WTC11 (cell line): ENCODE measurements around the gene FBXL13. TPM values are rescaled to one million over a fixed set of nuclear protein-coding genes. Genes with fewer than 3 reads are reported as not detected.

Experiments used
- ATAC-seq: fragments of 200-7000 bp; cut with Tn5 transposase; 2 replicates; pipeline ENCODE4 v1.10.0; 2021; ENCODE audit warnings: mild to moderate bottlenecking, moderate library complexity
- CTCF ChIA-PET: fragments of 300-600 bp; sonication (Branson Sonifier 250); formaldehyde crosslinking; loops from one replicate; lab custom pipeline; 2021; ENCODE audit warnings: antibody characterized with exemption; lab: Charles Lee
- POLR2A ChIA-PET: fragments of 350-600 bp; sonication (Branson Sonifier 250); formaldehyde crosslinking; loops from one replicate; lab custom pipeline; 2021; ENCODE audit warnings: antibody characterized with exemption; lab: Charles Lee
- DNase-seq: peaks from one replicate; pipeline ENCODE4 v3.0.0; 2021; ENCODE audit warnings: low spot score
- H3K27ac Mint-ChIP-seq: 2 replicates; pipeline ENCODE4 v1.8.0; 2021; ENCODE audit warnings: mixed read lengths
- H3K27me3 Mint-ChIP-seq: 2 replicates; pipeline ENCODE4 v1.8.0; 2021; ENCODE audit warnings: low read depth, mild to moderate bottlenecking, moderate library complexity, mixed read lengths
- H3K36me3 Mint-ChIP-seq: 2 replicates; pipeline ENCODE4 v1.8.0; 2021; ENCODE audit warnings: mixed read lengths
- H3K4me1 Mint-ChIP-seq: 2 replicates; pipeline ENCODE4 v1.8.0; 2022; ENCODE audit warnings: mixed read lengths
- H3K4me3 Mint-ChIP-seq: 2 replicates; pipeline ENCODE4 v1.8.0; 2021; ENCODE audit warnings: mild to moderate bottlenecking, moderate library complexity, mixed read lengths
- H3K9me3 Mint-ChIP-seq: 2 replicates; pipeline ENCODE4 v1.8.0; 2021; ENCODE audit warnings: mixed read lengths
- ARID4B ChIP-seq: sonication (generic); formaldehyde crosslinking; IDR thresholded peaks from 2 replicates; pipeline ENCODE4 v1.8.0; 2023; ENCODE audit warnings: missing genetic modification reagents, mild to moderate bottlenecking, borderline replicate concordance
- ATF2 ChIP-seq: sonication (generic); formaldehyde crosslinking; IDR thresholded peaks from 2 replicates; pipeline ENCODE4 v1.8.1; 2022; ENCODE audit warnings: low read depth, missing genetic modification reagents, borderline replicate concordance
- ATF6 ChIP-seq: sonication (generic); formaldehyde crosslinking; IDR thresholded peaks from 2 replicates; pipeline ENCODE4 v1.8.1; 2023; ENCODE audit warnings: mild to moderate bottlenecking, missing genetic modification reagents
- FOXK1 ChIP-seq: sonication (generic); formaldehyde crosslinking; IDR thresholded peaks from 2 replicates; pipeline ENCODE4 v1.8.0; 2022; ENCODE audit warnings: mild to moderate bottlenecking, moderate library complexity, missing genetic modification reagents
- HMGXB4 ChIP-seq: sonication (generic); formaldehyde crosslinking; IDR thresholded peaks from 2 replicates; pipeline ENCODE4 v1.8.1; 2023; ENCODE audit warnings: mild to moderate bottlenecking, moderate library complexity, missing genetic modification reagents
- KAT7 ChIP-seq: sonication (generic); formaldehyde crosslinking; IDR thresholded peaks from 2 replicates; pipeline ENCODE4 v1.8.1; 2023; ENCODE audit warnings: missing genetic modification reagents, mild to moderate bottlenecking, borderline replicate concordance
- MLX ChIP-seq: sonication (generic); formaldehyde crosslinking; IDR thresholded peaks from 2 replicates; pipeline ENCODE4 v1.8.1; 2023; ENCODE audit warnings: mild to moderate bottlenecking, missing genetic modification reagents, moderate library complexity
- MYBL2 ChIP-seq: sonication (generic); formaldehyde crosslinking; IDR thresholded peaks from 2 replicates; pipeline ENCODE4 v1.8.1; 2023; ENCODE audit warnings: mild to moderate bottlenecking, moderate library complexity, missing genetic modification reagents
- NFE2L1 ChIP-seq: sonication (generic); formaldehyde crosslinking; IDR thresholded peaks from 2 replicates; pipeline ENCODE4 v1.8.1; 2023; ENCODE audit warnings: missing genetic modification reagents
- NR3C1 ChIP-seq: sonication (generic); formaldehyde crosslinking; conservative IDR thresholded peaks from 2 replicates; pipeline ENCODE4 v1.8.1; 2023; ENCODE audit warnings: low read depth, mild to moderate bottlenecking, missing genetic modification reagents
- OVOL2 ChIP-seq: fragments of 250-450 bp; sonication (Bioruptor Pico); IDR thresholded peaks from 2 replicates; pipeline ENCODE4 v1.9.0; 2021; ENCODE audit warnings: mild to moderate bottlenecking, borderline replicate concordance
- SOX15 ChIP-seq: fragments of 250-450 bp; sonication (Bioruptor Pico); IDR thresholded peaks from 2 replicates; pipeline ENCODE4 v1.9.0; 2021; ENCODE audit warnings: mild to moderate bottlenecking
- ZBTB43 ChIP-seq: sonication (generic); formaldehyde crosslinking; IDR thresholded peaks from 2 replicates; pipeline ENCODE4 v1.8.1; 2023; ENCODE audit warnings: mild to moderate bottlenecking, missing genetic modification reagents
- ZNF263 ChIP-seq: sonication (generic); formaldehyde crosslinking; IDR thresholded peaks from 2 replicates; pipeline ENCODE4 v1.8.1; 2022; ENCODE audit warnings: low read depth, mild to moderate bottlenecking, moderate library complexity, missing genetic modification reagents
- ZNF532 ChIP-seq: fragments of 250-450 bp; sonication (Bioruptor Pico); IDR thresholded peaks from 2 replicates; pipeline ENCODE4 v1.9.0; 2021; ENCODE audit warnings: mild to moderate bottlenecking, borderline replicate concordance
- total RNA-seq: library from RNA; stranded (reverse); gene quantifications from 3 replicates; pipeline ENCODE4 v1.2.3, GENCODE V29; 2021

Gene FBXL13
- total RNA-seq, 1 experiment from 2014 or later: 1.7 TPM

GRCh38 chr7:102988088-102988487 lies 86.5 kb downstream of the FBXL13 start:
- H3K27me3 Mint-ChIP-seq: no peaks in the 10 kb centered on the region
- no peaks in the 10 kb centered on the region for H3K4me1 Mint-ChIP-seq
- DNase-seq: no peak
- H3K36me3 Mint-ChIP-seq: no peaks in the 10 kb centered on the region
- ChIA-PET CTCF (no interaction called here), POLR2A (no interaction called here)
- H3K27ac Mint-ChIP-seq: no peak overlapping the region
- ATAC-seq: no peak
- no peaks in the 10 kb centered on the region for H3K9me3 Mint-ChIP-seq
- no peak for TF ChIP-seq ZBTB43 (CRISPR knock-in tag)
- no peak overlapping the region for H3K4me3 Mint-ChIP-seq

GRCh38 chr7:102985176-102985783 lies 89.3 kb downstream of the FBXL13 start:
- H3K36me3 Mint-ChIP-seq: no peaks in the 10 kb centered on the region
- H3K27me3 Mint-ChIP-seq: no peaks in the 10 kb centered on the region
- H3K27ac Mint-ChIP-seq: no peak overlapping the region
- H3K9me3 Mint-ChIP-seq: no peaks in the 10 kb centered on the region
- DNase-seq (no peak), ATAC-seq (no peak)
- ChIA-PET POLR2A (no interaction called here), CTCF (no interaction called here)
- no peak overlapping the region for H3K4me3 Mint-ChIP-seq
- H3K4me1 Mint-ChIP-seq: no peaks in the 10 kb centered on the region
- TF ChIP-seq SOX15 (CRISPR knock-in tag): no peak
- no peak for TF ChIP-seq MLX (CRISPR knock-in tag)
- no peak for TF ChIP-seq ARID4B (CRISPR knock-in tag)
- no peak for TF ChIP-seq NFE2L1 (CRISPR knock-in tag)
- no peak for TF ChIP-seq NR3C1 (CRISPR knock-in tag)
- no peak for TF ChIP-seq FOXK1 (CRISPR knock-in tag)
- TF ChIP-seq HMGXB4 (CRISPR knock-in tag): no peak
- TF ChIP-seq ATF2 (CRISPR knock-in tag): no peak
- TF ChIP-seq OVOL2: no peak
- no peak for TF ChIP-seq MYBL2 (CRISPR knock-in tag)
- no peak for TF ChIP-seq ZNF263
- no peak for TF ChIP-seq KAT7 (CRISPR knock-in tag)
- TF ChIP-seq ATF6 (CRISPR knock-in tag): no peak
- TF ChIP-seq ZNF532 (CRISPR knock-in tag): no peak
